SK-N-SH (cell line): ENCODE results near the gene GDF2. TPM values are rescaled to one million over a fixed set of nuclear protein-coding genes. Genes with fewer than 3 reads are reported as not detected.

Experiments
- CTCF ChIA-PET: fragments of 300-600, 350-600 bp; formaldehyde crosslinking; extraction: SDS; loops from one replicate; lab custom pipeline; 2021; lab: Yijun Ruan, JAX
- POLR2A ChIA-PET: fragments of 350-600 bp; sonication (Branson Sonifier 250); formaldehyde crosslinking; extraction: SDS; loops from one replicate; lab custom pipeline; 2020; ENCODE audit warnings: antibody characterized with exemption, inconsistent platforms; lab: Yijun Ruan, JAX
- DNase-seq: peaks from one replicate; pipeline ENCODE4 v3.0.0; 2012
- H2AFZ ChIP-seq: fragments of 200-600 bp; sonication (generic); 2 replicates; pipeline ENCODE4 v1.8.1; 2016; ENCODE audit warnings: antibody characterized with exemption, mild to moderate bottlenecking, low read depth
- H3F3A ChIP-seq: fragments of 200-600 bp; sonication (generic); replicated peaks from 2 replicates; pipeline ENCODE3; 2016; ENCODE audit warnings: antibody characterized with exemption, mild to moderate bottlenecking; ENCODE audit not compliant: insufficient read depth
- H3K27ac ChIP-seq, 2 experiments: fragments of 200-500 bp in 1 of 2; fragments of 200-600 bp in 1 of 2; sonication (Bioruptor generic) in 1 of 2; sonication (generic), shearing (Covaris generic) in 1 of 2; 2 replicates each; pipeline versions ENCODE4 v1.5.1 to v1.6.1; 2014 to 2016; ENCODE audit warnings: low read depth in 2 of 2, inconsistent platforms in 1 of 2, low read length in 1 of 2, mild to moderate bottlenecking in 1 of 2, mixed read lengths in 1 of 2
- H3K27me3 ChIP-seq: fragments of 200-600 bp; sonication (generic), shearing (Covaris generic); 2 replicates; pipeline ENCODE4 v1.6.1; 2016; ENCODE audit warnings: mixed run types; ENCODE audit not compliant: insufficient read depth
- H3K36me3 ChIP-seq, 2 experiments: fragments of 200-500 bp in 1 of 2; fragments of 200-600 bp in 1 of 2; sonication (Bioruptor generic) in 1 of 2; sonication (generic) in 1 of 2; replicated peaks in 1 of 2; 2 replicates each; pipeline versions ENCODE3 to v1.5.1; 2014 to 2016; ENCODE audit warnings: low read length in 1 of 2, mild to moderate bottlenecking in 1 of 2; ENCODE audit not compliant: insufficient read depth in 2 of 2, control insufficient read depth in 1 of 2
- H3K4me1 ChIP-seq, 2 experiments: fragments of 200-500 bp in 1 of 2; fragments of 200-600 bp in 1 of 2; sonication (Bioruptor generic) in 1 of 2; sonication (generic), shearing (Covaris generic) in 1 of 2; 2 replicates each; pipeline versions ENCODE4 v1.5.1 to v1.6.1; 2014 to 2016; ENCODE audit warnings: low read depth in 1 of 2, low read length in 1 of 2, mixed run types in 1 of 2; ENCODE audit not compliant: insufficient read depth in 2 of 2, control insufficient read depth in 1 of 2
- H3K4me2 ChIP-seq: fragments of 200-600 bp; sonication (generic), shearing (Covaris generic); 2 replicates; pipeline ENCODE4 v1.6.1; 2017; ENCODE audit warnings: mixed run types
- H3K4me3 ChIP-seq, 2 experiments: fragments of 200-500 bp in 1 of 2; fragments of 200-600 bp in 1 of 2; sonication (Bioruptor generic) in 1 of 2; sonication (generic), shearing (Covaris generic) in 1 of 2; 2 replicates each; pipeline versions ENCODE4 v1.5.1 to v1.8.1; 2014 to 2016; ENCODE audit warnings: low read depth in 2 of 2, inconsistent platforms in 1 of 2, low read length in 1 of 2, mild to moderate bottlenecking in 1 of 2, mixed read lengths in 1 of 2, moderate library complexity in 1 of 2
- H3K79me2 ChIP-seq: fragments of 200-600 bp; sonication (generic); 2 replicates; pipeline ENCODE4 v1.8.1; 2017; ENCODE audit warnings: mild to moderate bottlenecking; ENCODE audit not compliant: insufficient read depth
- H3K9ac ChIP-seq: fragments of 200-600 bp; sonication (generic); 2 replicates; pipeline ENCODE4 v1.6.1; 2017; ENCODE audit warnings: mixed run types
- H3K9me2 ChIP-seq: fragments of 200-600 bp; sonication (generic); 2 replicates; pipeline ENCODE4 v1.6.1; 2017; ENCODE audit warnings: mixed run types
- H3K9me3 ChIP-seq: fragments of 200-600 bp; sonication (generic); 2 replicates; pipeline ENCODE4 v1.6.1; 2017; ENCODE audit warnings: mixed run types, mild to moderate bottlenecking, moderate library complexity
- H4K20me1 ChIP-seq: fragments of 200-600 bp; sonication (generic); 2 replicates; pipeline ENCODE4 v1.6.1; 2017; ENCODE audit warnings: mild to moderate bottlenecking, mixed run types; ENCODE audit not compliant: insufficient read depth
- ELF1 ChIP-seq: IDR thresholded peaks from 2 replicates; pipeline ENCODE4 v1.4.0; 2012
- EZH2phosphoT487 ChIP-seq: fragments of 200-600 bp; sonication (generic); IDR thresholded peaks from 2 replicates; pipeline ENCODE4 v1.6.1; 2017; ENCODE audit warnings: low read depth, mixed run types, mild to moderate bottlenecking, antibody characterized with exemption, moderate library complexity, borderline replicate concordance
- FOXJ3 ChIP-seq: sonication (generic); formaldehyde crosslinking; IDR thresholded peaks from 2 replicates; pipeline ENCODE4 v1.5.1; 2020; ENCODE audit warnings: mild to moderate bottlenecking, missing genetic modification reagents
- GATA2 ChIP-seq: sonication (generic); formaldehyde crosslinking; IDR thresholded peaks from 2 replicates; pipeline ENCODE4 v1.5.0; 2020; ENCODE audit warnings: mild to moderate bottlenecking, missing genetic modification reagents
- NFIC ChIP-seq: IDR thresholded peaks from 2 replicates; pipeline ENCODE4 v1.4.0; 2012; ENCODE audit warnings: borderline replicate concordance
- PBX3 ChIP-seq: IDR thresholded peaks from 2 replicates; pipeline ENCODE4; 2012
- POLR2AphosphoS5 ChIP-seq: IDR thresholded peaks from 2 replicates; pipeline ENCODE4 v1.6.1; 2012; ENCODE audit warnings: low read depth, low read length
- RAD21 ChIP-seq: IDR thresholded peaks from 2 replicates; pipeline ENCODE4 v1.6.1; 2012; ENCODE audit warnings: mild to moderate bottlenecking, low read length
- REST ChIP-seq: IDR thresholded peaks from 2 replicates; pipeline ENCODE4 v1.6.1; 2012; ENCODE audit warnings: mild to moderate bottlenecking, low read depth, low read length, moderate library complexity
- RXRA ChIP-seq: IDR thresholded peaks from 2 replicates; pipeline ENCODE4 v1.4.0; 2012; ENCODE audit warnings: low read depth, mild to moderate bottlenecking, borderline replicate concordance
- SMC3 ChIP-seq: IDR thresholded peaks from 2 replicates; pipeline ENCODE4 v1.6.1; 2012; ENCODE audit warnings: low read depth, low read length, improper control_type of control experiment
- USF2 ChIP-seq: fragments of 150-350 bp; IDR thresholded peaks from 2 replicates; pipeline ENCODE4 v1.6.1; 2017; ENCODE audit warnings: antibody characterized with exemption, low read length, low read depth, borderline replicate concordance
- WGBS: methylation state at CpG from one replicate; pipeline ENCODE4 v1.1.6; 2017; ENCODE audit warnings: low lambda C conversion rate; 5-methylcytosine and 5-hydroxymethylcytosine counted together
- polyA plus RNA-seq, 3 experiments: library from polyadenylated mRNA; depleted of rRNA; stranded (reverse); fragments of >200 nt; gene quantifications; 2 replicates each; pipeline ENCODE4 v1.2.3, GENCODE V29; 2012

GDF2 gene
- polyA plus RNA-seq, 1 of the 3 experiments (the other 2 are of a cell fraction), result not detected

GRCh38 chr10:47359101-47359500 lies 36.8 kb downstream of the GDF2 start:
- H3K36me3 ChIP-seq, result no peaks in the 10 kb centered on the region
- H2AFZ ChIP-seq, result no peak overlapping the region
- H3K9ac ChIP-seq, result no peak overlapping the region
- no peak for DNase-seq
- ChIA-PET CTCF (interaction anchor here (1.1 to 4.2 kb wide), 5 partner anchors 8 to 19 kb away, joined by 3 to 50 read pairs (median 3); no protein-coding TSS in a partner anchor), POLR2A (no interaction called here)
- no peak overlapping the region for H3K4me3 ChIP-seq
- H3K4me2 ChIP-seq, result no peak overlapping the region
- no peaks in the 10 kb centered on the region for H3K27me3 ChIP-seq
- H3K9me2 ChIP-seq, result no peaks in the 10 kb centered on the region
- H3F3A ChIP-seq, result peaks cover 3% of the 10 kb centered on the region
- H3K4me1 ChIP-seq, result peaks cover 0 to 8% of the 10 kb centered on the region in 2 experiments; a peak in 1 of 4 replicates
- H4K20me1 ChIP-seq, result no peaks in the 10 kb centered on the region
- H3K9me3 ChIP-seq, result no peaks in the 10 kb centered on the region
- TF ChIP-seq NFIC, result no peak
- no peak for TF ChIP-seq GATA2 (CRISPR knock-in tag)
- TF ChIP-seq REST, result no peak
- no peak for TF ChIP-seq SMC3
- no peak for TF ChIP-seq RXRA
- TF ChIP-seq EZH2phosphoT487, result no peak
- no peak for TF ChIP-seq USF2
- no peak for TF ChIP-seq ELF1
- TF ChIP-seq PBX3, result no peak
- no peak for TF ChIP-seq RAD21
- TF ChIP-seq FOXJ3 (CRISPR knock-in tag), result no peak
- TF ChIP-seq POLR2AphosphoS5, result no peak
- no peak overlapping the region for H3K27ac ChIP-seq
- H3K79me2 ChIP-seq, result no peaks in the 10 kb centered on the region
- WGBS, result 62% methylated on average over 2 of the region's 2 CpGs
